ENCODE data around the gene PIK3CA.
"Not testable (repeated sequence)": the region's sequence is repeated elsewhere in the genome, so short reads cannot be mapped to it uniquely, and the experiment has no call there.

Gene PIK3CA

GRCh38 chr3:179200790-179201189 lies 52.6 kb downstream of the PIK3CA start:
- no peak for DNase-seq (ENCODE audit: low read depth)

GRCh38 chr3:179215550-179215949 lies 67.4 kb downstream of the PIK3CA start:
- peak; percentile 56 for DNase-seq (ENCODE audit: low read depth)

- not testable (repeated sequence) for DNase-seq (ENCODE audit: low read depth)
Observed at GRCh38 chr3:179218213-179218612, 70.1 kb downstream of the PIK3CA start.

- no peak for DNase-seq (ENCODE audit: low read depth)
Observed at GRCh38 chr3:179223548-179223947, 75.4 kb downstream of the PIK3CA start.

- DNase-seq (ENCODE audit: low read depth): no peak
Observed at GRCh38 chr3:179224584-179224983, 76.4 kb downstream of the PIK3CA start.

GRCh38 chr3:179227349-179227748 lies 79.2 kb downstream of the PIK3CA start:
- no peak for DNase-seq (ENCODE audit: low read depth)

- no peak for DNase-seq (ENCODE audit: low read depth)
Observed at GRCh38 chr3:179229177-179229576, 81.0 kb downstream of the PIK3CA start.

GRCh38 chr3:179233043-179233442 lies 84.9 kb downstream of the PIK3CA start:
- no peak for DNase-seq (ENCODE audit: low read depth)

GRCh38 chr3:179234199-179234598 lies 86.0 kb downstream of the PIK3CA start:
- no peak for DNase-seq (ENCODE audit: low read depth)

GRCh38 chr3:179236669-179237301 lies 88.6 kb downstream of the PIK3CA start:
- DNase-seq (ENCODE audit: low read depth): no peak

- not testable (repeated sequence) for DNase-seq (ENCODE audit: low read depth)
Observed at GRCh38 chr3:179240299-179240698, 92.1 kb downstream of the PIK3CA start.

- DNase-seq (ENCODE audit: low read depth): not testable (repeated sequence)
Observed at GRCh38 chr3:179242859-179243258, 94.7 kb downstream of the PIK3CA start.

GRCh38 chr3:179244878-179245277 lies 96.7 kb downstream of the PIK3CA start:
- no peak for DNase-seq (ENCODE audit: low read depth)

GRCh38 chr3:179247289-179248015 lies 99.3 kb downstream of the PIK3CA start:
- DNase-seq (ENCODE audit: low read depth): no peak

- DNase-seq (ENCODE audit: low read depth): no peak
Observed at GRCh38 chr3:179250803-179251476, 102.8 kb downstream of the PIK3CA start, which contains the start of gene KCNMB3. KCNMB3 (minus strand) TSS chr3:179251114; CDS start chr3:179250990, 124 bp downstream.

GRCh38 chr3:179256813-179257212 lies 108.7 kb downstream of the PIK3CA start:
- DNase-seq (ENCODE audit: low read depth): no peak

GRCh38 chr3:179257742-179258141 lies 109.6 kb downstream of the PIK3CA start:
- DNase-seq (ENCODE audit: low read depth): not testable (repeated sequence)

GRCh38 chr3:179258820-179259219 lies 110.7 kb downstream of the PIK3CA start:
- DNase-seq (ENCODE audit: low read depth): no peak

GRCh38 chr3:179259959-179260756 lies 112.0 kb downstream of the PIK3CA start:
- not testable (repeated sequence) for DNase-seq (ENCODE audit: low read depth)

- peak; percentile 28 for DNase-seq (ENCODE audit: low read depth)
Observed at GRCh38 chr3:179260949-179261765, 113.0 kb downstream of the PIK3CA start.

GRCh38 chr3:179263134-179263533 lies 115.0 kb downstream of the PIK3CA start:
- no peak for DNase-seq (ENCODE audit: low read depth)

Data from fibroblast of the conjunctiva (primary cell).